H9 (cell line): Measurements from ENCODE around the gene ZFAND3. TPM values are rescaled to one million over a fixed set of nuclear protein-coding genes. Genes with fewer than 3 reads are reported as not detected.

Experiments
- DNase-seq: peaks from one replicate; pipeline ENCODE4 v3.0.0-alpha.2; 2017
- H2AFZ ChIP-seq: one replicate; pipeline ENCODE4 v1.6.1; 2013; ENCODE audit warnings: mild to moderate bottlenecking, low read length, control low read depth, moderate library complexity
- H2AK5ac ChIP-seq: 2 replicates; pipeline ENCODE4 v1.6.1; 2013; ENCODE audit warnings: low read length, control low read depth, mixed read lengths; ENCODE audit not compliant: insufficient read length
- H2BK120ac ChIP-seq: one replicate; pipeline ENCODE4 v1.6.1; 2013; ENCODE audit warnings: low read depth, mild to moderate bottlenecking, low read length, control low read depth, inconsistent platforms; ENCODE audit not compliant: poor library complexity, severe bottlenecking
- H2BK12ac ChIP-seq: 2 replicates; pipeline ENCODE4 v1.6.1; 2013; ENCODE audit warnings: low read length, control low read depth, mixed read lengths, low read depth; ENCODE audit not compliant: insufficient read length
- H2BK15ac ChIP-seq: 2 replicates; pipeline ENCODE4 v1.6.1; 2013; ENCODE audit warnings: low read depth, low read length, control low read depth
- H2BK20ac ChIP-seq: one replicate; pipeline ENCODE4 v1.6.1; 2013; ENCODE audit warnings: low read depth, mild to moderate bottlenecking, low read length, control low read depth, inconsistent platforms; ENCODE audit not compliant: poor library complexity, severe bottlenecking
- H2BK5ac ChIP-seq: 2 replicates; pipeline ENCODE4 v1.6.1; 2013; ENCODE audit warnings: low read length, control low read depth, mixed read lengths; ENCODE audit not compliant: insufficient read length
- H3K14ac ChIP-seq: 2 replicates; pipeline ENCODE4 v1.6.1; 2013; ENCODE audit warnings: low read length, control low read depth; ENCODE audit not compliant: insufficient read depth
- H3K18ac ChIP-seq: 2 replicates; pipeline ENCODE4 v1.6.1; 2013; ENCODE audit warnings: low read depth, mild to moderate bottlenecking, mixed read lengths, low read length, control low read depth; ENCODE audit not compliant: insufficient read length
- H3K23ac ChIP-seq: 2 replicates; pipeline ENCODE4 v1.6.1; 2013; ENCODE audit warnings: low read length, control low read depth, mixed read lengths, low read depth; ENCODE audit not compliant: insufficient read length
- H3K23me2 ChIP-seq: 2 replicates; pipeline ENCODE4 v1.6.1; 2013; ENCODE audit warnings: low read depth, mild to moderate bottlenecking, mixed read lengths, low read length, control low read depth; ENCODE audit not compliant: insufficient read length, poor library complexity, severe bottlenecking
- H3K27ac ChIP-seq: 2 replicates; pipeline ENCODE4 v1.5.1; 2013; ENCODE audit warnings: low read length, control low read depth, mixed read lengths, low read depth; ENCODE audit not compliant: insufficient read length
- H3K27me3 ChIP-seq: 2 replicates; pipeline ENCODE4 v1.6.1; 2013; ENCODE audit warnings: low read length, control low read depth, inconsistent platforms; ENCODE audit not compliant: insufficient read depth
- H3K4ac ChIP-seq: 2 replicates; pipeline ENCODE4 v1.6.1; 2013; ENCODE audit warnings: low read depth, mild to moderate bottlenecking, control low read depth, inconsistent platforms, low read length, moderate library complexity
- H3K4me1 ChIP-seq: 2 replicates; pipeline ENCODE4 v1.6.1; 2013; ENCODE audit warnings: low read length, control low read depth, inconsistent platforms; ENCODE audit not compliant: insufficient read depth
- H3K4me2 ChIP-seq: 2 replicates; pipeline ENCODE4 v1.6.1; 2013; ENCODE audit warnings: low read length, control low read depth, mixed read lengths; ENCODE audit not compliant: insufficient read length, insufficient read depth
- H3K56ac ChIP-seq: 2 replicates; pipeline ENCODE4 v1.6.1; 2013; ENCODE audit warnings: low read depth, mild to moderate bottlenecking, mixed read lengths, low read length, control low read depth; ENCODE audit not compliant: insufficient read length
- H3K79me1 ChIP-seq: 2 replicates; pipeline ENCODE4 v1.6.1; 2013; ENCODE audit warnings: low read depth, mild to moderate bottlenecking, moderate library complexity, low read length, control low read depth, inconsistent platforms; ENCODE audit not compliant: insufficient read depth, poor library complexity, severe bottlenecking
- H3K79me2 ChIP-seq: 2 replicates; pipeline ENCODE4 v1.6.1; 2013; ENCODE audit warnings: low read length, control low read depth, inconsistent platforms; ENCODE audit not compliant: insufficient read depth
- H3K9ac ChIP-seq: 2 replicates; pipeline ENCODE4 v1.6.1; 2013; ENCODE audit warnings: low read length, control low read depth, mixed read lengths; ENCODE audit not compliant: insufficient read length; ENCODE audit errors: extremely low read depth
- H3K9me3 ChIP-seq: one replicate; pipeline ENCODE4 v1.6.1; 2013; ENCODE audit warnings: low read depth, low read length, inconsistent platforms; ENCODE audit not compliant: control insufficient read depth
- H3T11ph ChIP-seq: one replicate; pipeline ENCODE4 v1.6.1; 2013; ENCODE audit warnings: mild to moderate bottlenecking, low read length, control low read depth, inconsistent platforms
- H4K20me1 ChIP-seq: one replicate; pipeline ENCODE4 v1.6.1; 2013; ENCODE audit not compliant: control insufficient read depth, insufficient read length, insufficient read depth
- H4K5ac ChIP-seq: 2 replicates; pipeline ENCODE4 v1.6.1; 2013; ENCODE audit warnings: low read depth, mild to moderate bottlenecking, mixed read lengths, low read length, control low read depth; ENCODE audit not compliant: insufficient read length
- H4K8ac ChIP-seq: replicated peaks from 2 replicates; pipeline ENCODE4 v1.6.1; 2013; ENCODE audit warnings: low read length, control low read depth, mixed read lengths, low read depth; ENCODE audit not compliant: insufficient read length
- H4K91ac ChIP-seq: 2 replicates; pipeline ENCODE4 v1.6.1; 2013; ENCODE audit warnings: low read depth, mild to moderate bottlenecking, moderate library complexity, mixed read lengths, low read length, control low read depth; ENCODE audit not compliant: insufficient read length
- H3K27ac Mint-ChIP-seq, 3 experiments: 2 replicates in 2 of 3; 3 replicates in 1 of 3; pipeline ENCODE4 v1.8.0; 2020 to 2021; ENCODE audit warnings: mixed read lengths in 3 of 3, mild to moderate bottlenecking in 1 of 3, moderate library complexity in 1 of 3
- H3K27me3 Mint-ChIP-seq: 2 replicates; pipeline ENCODE4 v1.8.0; 2021; ENCODE audit warnings: low read depth, mild to moderate bottlenecking, moderate library complexity, mixed read lengths
- H3K36me3 Mint-ChIP-seq, 3 experiments: 2 replicates in 2 of 3; 3 replicates in 1 of 3; pipeline ENCODE4 v1.8.0; 2020 to 2021; ENCODE audit warnings: low read depth in 3 of 3, mixed read lengths in 3 of 3; ENCODE audit not compliant: insufficient read depth in 1 of 3
- H3K4me1 Mint-ChIP-seq, 2 experiments: 2 replicates each; pipeline ENCODE4 v1.8.0; 2020; ENCODE audit warnings: mixed read lengths in 2 of 2
- H3K4me3 Mint-ChIP-seq, 2 experiments: 2 replicates in 1 of 2; 3 replicates in 1 of 2; pipeline ENCODE4 v1.8.0; 2020 to 2021; ENCODE audit warnings: mild to moderate bottlenecking in 2 of 2, mixed read lengths in 2 of 2, moderate library complexity in 1 of 2
- H3K9me3 Mint-ChIP-seq, 2 experiments: 2 replicates in 1 of 2; 3 replicates in 1 of 2; pipeline ENCODE4 v1.8.0; 2020; ENCODE audit warnings: mild to moderate bottlenecking in 2 of 2, mixed read lengths in 2 of 2, moderate library complexity in 1 of 2
- CTCF ChIP-seq: fragments of 200-600 bp; sonication (generic); conservative IDR thresholded peaks from 3 replicates; pipeline ENCODE4 v1.8.0; 2021; ENCODE audit warnings: antibody characterized with exemption, mild to moderate bottlenecking
- WGBS: extraction: QIAGEN DNeasy Blood & Tissue Kit; methylation state at CpG from one replicate; pipeline ENCODE4 v1.1.7; 2013; ENCODE audit warnings: missing lambda C conversion rate, low lambda C conversion rate, mixed read lengths; ENCODE audit not compliant: insufficient read length; ENCODE audit errors: extremely low coverage; 5-methylcytosine and 5-hydroxymethylcytosine counted together
- total RNA-seq: library from RNA; stranded (reverse); gene quantifications from 2 replicates; pipeline ENCODE4 v1.2.1, GENCODE V29; 2021

ZFAND3 gene
- total RNA-seq, 1 experiment from 2014 or later, result 57.7 TPM

- no peak overlapping the region for H3K4me2 ChIP-seq
- H4K91ac ChIP-seq, result no peak overlapping the region
- no CpG with 5 or more reads among the region's 2 CpGs for WGBS
- H3K14ac ChIP-seq, result no peak overlapping the region
- no peak overlapping the region for H2BK20ac ChIP-seq
- no peak for TF ChIP-seq CTCF
- no peak overlapping the region for H3K4me3 Mint-ChIP-seq
- H2BK12ac ChIP-seq, result no peak overlapping the region
- no peak overlapping the region for H3K18ac ChIP-seq
- no peak overlapping the region for H3K27ac ChIP-seq
- H3K27me3 ChIP-seq, result no peaks in the 10 kb centered on the region; the same call in 1 of the 2 replicates
- H3K4me1 Mint-ChIP-seq, result peaks cover 8 to 10% of the 10 kb centered on the region in 2 experiments
- no peaks in the 10 kb centered on the region for H3K4me1 ChIP-seq
- no peaks in the 10 kb centered on the region for H3K9me3 ChIP-seq
- H3K9me3 Mint-ChIP-seq, result no peaks in the 10 kb centered on the region; a peak in 1 of 5 replicates
- no peaks in the 10 kb centered on the region for H3K79me1 ChIP-seq
- no peak overlapping the region for H2AK5ac ChIP-seq
- no peak overlapping the region for H4K5ac ChIP-seq
- H2BK15ac ChIP-seq, result no peak overlapping the region
- no peak overlapping the region for H2AFZ ChIP-seq
- no peaks in the 10 kb centered on the region for H3K79me2 ChIP-seq
- no peak overlapping the region for H3T11ph ChIP-seq
- H3K36me3 Mint-ChIP-seq, result no peaks in the 10 kb centered on the region
- no peak overlapping the region for H3K23ac ChIP-seq
- H2BK5ac ChIP-seq, result no peak overlapping the region
- H4K20me1 ChIP-seq, result no peaks in the 10 kb centered on the region
- no peak overlapping the region for H3K9ac ChIP-seq
- H3K4ac ChIP-seq, result no peak overlapping the region
- H3K56ac ChIP-seq, result no peak overlapping the region
- H3K27ac Mint-ChIP-seq, result no peak overlapping the region; a peak in 1 of 7 replicates
- peaks cover 26% of the 10 kb centered on the region for H3K27me3 Mint-ChIP-seq
- no peak overlapping the region for H4K8ac ChIP-seq
- no peak overlapping the region for H2BK120ac ChIP-seq
- H3K23me2 ChIP-seq, result no peaks in the 10 kb centered on the region
- DNase-seq, result no peak
Measured at GRCh38 chr6:37802810-37803209, 16.7 kb upstream of the ZFAND3 start.
